Testis (tissue), 3 donors: ENCODE results near the gene OPA3. TPM values are rescaled to one million over a fixed set of nuclear protein-coding genes. Genes with fewer than 3 reads are reported as not detected.

ENCODE experiments used
- DNase-seq: peaks from one replicate; pipeline ENCODE4 v3.0.0-alpha.2; 2019
- H3K27ac ChIP-seq, 2 donors: fragments of 200-600 bp; sonication (generic); one replicate each; pipeline ENCODE4 v1.5.1; 2019
- H3K27me3 ChIP-seq: fragments of 200-600 bp; sonication (generic); one replicate; pipeline ENCODE4 v1.5.1; 2019
- H3K36me3 ChIP-seq: fragments of 200-600 bp; sonication (generic); one replicate; pipeline ENCODE4 v1.5.1; 2017; ENCODE audit warnings: low read depth; ENCODE audit errors: missing control alignments
- H3K4me1 ChIP-seq: fragments of 200-600 bp; sonication (generic); one replicate; pipeline ENCODE4 v1.5.1; 2019
- H3K4me3 ChIP-seq, 2 donors: fragments of 200-600 bp; sonication (generic); one replicate each; pipeline ENCODE4 v1.5.1; 2017 to 2019
- H3K9me3 ChIP-seq: fragments of 200-600 bp; sonication (generic); one replicate; pipeline ENCODE4 v1.5.1; 2017
- CTCF ChIP-seq, 3 experiments: fragments of 450-650 bp in 2 of 3; fragments of 200-600 bp in 1 of 3; sonication (generic) in 1 of 3; IDR thresholded peaks; one replicate each; pipeline ENCODE4 v1.5.1; 2016 to 2019; ENCODE audit warnings: antibody characterized with exemption in 3 of 3, mild to moderate bottlenecking in 2 of 3, moderate library complexity in 1 of 3
- POLR2A ChIP-seq: fragments of 450-650 bp; IDR thresholded peaks from one replicate; pipeline ENCODE4 v1.6.1; 2017; ENCODE audit warnings: antibody characterized with exemption, mild to moderate bottlenecking, moderate library complexity
- WGBS, 2 donors: methylation state at CpG; one replicate each; pipeline ENCODE4 v1.1.5; 2018; 5-methylcytosine and 5-hydroxymethylcytosine counted together
- intact Hi-C: fragments of 100-400 bp; cut with DNase I; formaldehyde crosslinking; loops from one replicate; pipeline ENCODE4 v1.15.1; 2023; ENCODE audit warnings: low total_unique reads
- polyA plus RNA-seq: library from polyadenylated mRNA; stranded (reverse); fragments of 350-450 nt; fragmentation: Illumina TruSeq; extraction: RNeasy Lipid Tissue Mini Kit (QIAGEN cat#74804); gene quantifications from one replicate; pipeline ENCODE4 v1.2.3, GENCODE V29; 2014; ENCODE audit warnings: low read depth, low replicate concordance; ENCODE audit not compliant: insufficient read depth
- total RNA-seq, 2 donors: library from RNA; depleted of rRNA; stranded (reverse); fragments of >200 nt; gene quantifications; one replicate each; pipeline ENCODE4 v1.2.3, GENCODE V29; 2016

The OPA3 gene
- total and polyA plus RNA-seq, 3 donors from 2014 or later, result 18.3 to 20.9 (median 19.3) TPM

DNA sequence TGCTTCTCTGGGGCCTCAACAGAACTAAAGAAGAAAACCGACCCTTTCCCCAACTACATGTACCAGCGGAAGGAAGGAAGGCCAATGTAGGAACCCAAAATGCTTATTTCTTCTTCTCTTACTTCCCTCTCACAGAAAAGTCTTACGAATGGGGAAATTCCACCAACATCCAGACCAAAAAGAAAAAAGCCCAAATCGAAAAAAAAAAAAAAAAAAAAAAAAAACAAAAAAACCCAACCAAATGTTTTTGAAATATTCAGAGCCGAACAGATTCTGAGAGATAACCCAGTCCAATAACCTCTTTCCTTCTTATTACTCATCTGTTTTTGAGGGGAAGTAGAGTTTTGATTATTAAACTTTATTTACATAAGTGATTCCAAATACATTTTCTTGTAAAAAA lies 82.5 kb downstream of the OPA3 start:
- TF ChIP-seq CTCF (IDR thresholded peaks at IDR 0.05) (no peak), POLR2A (no peak)
- WGBS, 2 donors, result 50 to 58% methylated on average over 5 of the region's 5 CpGs
- no peak overlapping the region for H3K27ac ChIP-seq
- H3K4me1 ChIP-seq, result peaks cover 7% of the 10 kb centered on the region
- H3K9me3 ChIP-seq, result no peaks in the 10 kb centered on the region
- no peaks in the 10 kb centered on the region for H3K27me3 ChIP-seq
- intact Hi-C loops, result no loop called here
- H3K4me3 ChIP-seq, result no peak overlapping the region
- DNase-seq, result no peak
- H3K36me3 ChIP-seq, result no peaks in the 10 kb centered on the region

DNA sequence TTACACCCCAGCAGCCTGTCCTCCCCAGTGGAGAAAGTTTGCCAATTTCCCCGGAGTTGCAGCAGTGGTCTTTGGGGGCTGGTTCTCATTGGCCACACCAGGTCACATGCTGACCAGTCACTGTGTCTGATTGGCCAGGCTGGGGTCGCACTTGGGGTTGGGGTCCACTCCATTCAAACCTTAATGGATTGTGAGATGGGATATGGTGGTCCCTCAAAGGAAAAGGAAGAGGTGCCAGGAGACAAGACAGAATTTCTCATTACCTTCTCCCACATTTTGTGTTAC lies 82.9 kb downstream of the OPA3 start:
- H3K9me3 ChIP-seq, result no peaks in the 10 kb centered on the region
- H3K4me1 ChIP-seq, result peaks cover 7% of the 10 kb centered on the region
- H3K36me3 ChIP-seq, result no peaks in the 10 kb centered on the region
- no peak overlapping the region for H3K4me3 ChIP-seq
- no peak for DNase-seq
- TF ChIP-seq CTCF (IDR thresholded peaks at IDR 0.05) (no peak), POLR2A (no peak)
- WGBS, 2 donors, result 40 to 51% methylated on average over 1 to 2 of the region's 2 CpGs
- H3K27ac ChIP-seq, result no peak overlapping the region
- H3K27me3 ChIP-seq, result no peaks in the 10 kb centered on the region
- intact Hi-C loops, result no loop called here

GRCh38 chr19:45500918-45501729 lies 83.5 kb downstream of the OPA3 start:
- H3K27me3 ChIP-seq, result no peaks in the 10 kb centered on the region
- 64 to 72% methylated on average over 8 of the region's 8 CpGs for WGBS, 2 donors
- DNase-seq, result no peak
- intact Hi-C loops, result no loop called here
- H3K4me1 ChIP-seq, result peaks cover 7% of the 10 kb centered on the region
- no peaks in the 10 kb centered on the region for H3K9me3 ChIP-seq
- H3K4me3 ChIP-seq, result no peak overlapping the region
- H3K27ac ChIP-seq, result no peak overlapping the region
- H3K36me3 ChIP-seq, result no peaks in the 10 kb centered on the region
- TF ChIP-seq CTCF (IDR thresholded peaks at IDR 0.05) (no peak), POLR2A (no peak)

GRCh38 chr19:45499196-45500180 lies 85.1 kb downstream of the OPA3 start:
- WGBS, 2 donors, result 11% methylated on average over 23 to 33 of the region's 37 CpGs
- H3K36me3 ChIP-seq, result no peaks in the 10 kb centered on the region
- peak; percentile 58 for DNase-seq
- peak overlapping the region; percentile 26 to 53 for H3K4me3 ChIP-seq
- H3K4me1 ChIP-seq, result no peaks in the 10 kb centered on the region
- no peaks in the 10 kb centered on the region for H3K27me3 ChIP-seq
- no peaks in the 10 kb centered on the region for H3K9me3 ChIP-seq
- intact Hi-C loops, result no loop called here
- TF ChIP-seq POLR2A (no peak), CTCF (IDR thresholded peaks at IDR 0.05) (no peak)
- H3K27ac ChIP-seq, result no peak overlapping the region
